Osteoblast (primary cell): ENCODE data around the gene FAM210B. TPM values are rescaled to one million over a fixed set of nuclear protein-coding genes. Genes with fewer than 3 reads are reported as not detected.

Experiments
- DNase-seq: peaks from one replicate; pipeline ENCODE4 v3.0.0; 2011; ENCODE audit warnings: low spot score, mixed read lengths; ENCODE audit not compliant: insufficient read length; ENCODE audit errors: missing footprints
- H2AFZ ChIP-seq: 2 replicates; pipeline ENCODE4 v1.6.0; 2011; ENCODE audit warnings: mild to moderate bottlenecking, low read length
- H3K27ac ChIP-seq: 2 replicates; pipeline ENCODE4 v1.5.1; 2011; ENCODE audit warnings: mild to moderate bottlenecking, low read depth, low read length, moderate library complexity
- H3K27me3 ChIP-seq: 2 replicates; pipeline ENCODE4 v1.6.0; 2012; ENCODE audit warnings: mild to moderate bottlenecking, control low read depth, inconsistent platforms, low read length, moderate library complexity; ENCODE audit not compliant: insufficient read depth
- H3K36me3 ChIP-seq: 2 replicates; pipeline ENCODE4 v1.5.1; 2011; ENCODE audit warnings: mild to moderate bottlenecking, low read length, control low read depth, moderate library complexity; ENCODE audit not compliant: insufficient read depth
- H3K4me1 ChIP-seq: 2 replicates; pipeline ENCODE4 v1.5.1; 2011; ENCODE audit warnings: mild to moderate bottlenecking, low read length, control low read depth, moderate library complexity; ENCODE audit not compliant: insufficient read depth
- H3K4me2 ChIP-seq: 2 replicates; pipeline ENCODE4 v1.6.0; 2011; ENCODE audit warnings: mild to moderate bottlenecking, low read length; ENCODE audit not compliant: insufficient read depth
- H3K4me3 ChIP-seq: fragments of 200-600 bp; sonication (generic); 3 replicates; pipeline ENCODE4 v1.5.1; 2012; ENCODE audit warnings: mild to moderate bottlenecking, low read length, inconsistent platforms; ENCODE audit not compliant: insufficient read depth
- H3K79me2 ChIP-seq: 2 replicates; pipeline ENCODE4 v1.6.0; 2012; ENCODE audit warnings: mild to moderate bottlenecking, low read length, control low read depth, inconsistent platforms; ENCODE audit not compliant: insufficient read depth
- H3K9me3 ChIP-seq: 2 replicates; pipeline ENCODE4 v1.5.1; 2011; ENCODE audit warnings: low read depth, low read length, control low read depth
- H4K20me1 ChIP-seq: 2 replicates; pipeline ENCODE4 v1.6.0; 2012; ENCODE audit warnings: mild to moderate bottlenecking, low read length, control low read depth; ENCODE audit not compliant: insufficient read depth
- total RNA-seq: library from RNA; depleted of rRNA; stranded (reverse); fragments of >200 nt; gene quantifications from 2 replicates; pipeline ENCODE4 v1.2.3, GENCODE V29; 2012
- TF ChIP-seq, protein P1 (sequence below): IDR thresholded peaks from 2 replicates; pipeline ENCODE4 v1.5.1; 2011; ENCODE audit warnings: mild to moderate bottlenecking, low read depth, low read length, moderate library complexity; ENCODE audit errors: extremely low read depth

The FAM210B gene, protein sequence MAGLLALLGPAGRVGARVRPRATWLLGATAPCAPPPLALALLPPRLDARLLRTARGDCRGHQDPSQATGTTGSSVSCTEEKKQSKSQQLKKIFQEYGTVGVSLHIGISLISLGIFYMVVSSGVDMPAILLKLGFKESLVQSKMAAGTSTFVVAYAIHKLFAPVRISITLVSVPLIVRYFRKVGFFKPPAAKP
- 69.5 and 89.6 TPM in 2 replicates for total RNA-seq

DNA sequence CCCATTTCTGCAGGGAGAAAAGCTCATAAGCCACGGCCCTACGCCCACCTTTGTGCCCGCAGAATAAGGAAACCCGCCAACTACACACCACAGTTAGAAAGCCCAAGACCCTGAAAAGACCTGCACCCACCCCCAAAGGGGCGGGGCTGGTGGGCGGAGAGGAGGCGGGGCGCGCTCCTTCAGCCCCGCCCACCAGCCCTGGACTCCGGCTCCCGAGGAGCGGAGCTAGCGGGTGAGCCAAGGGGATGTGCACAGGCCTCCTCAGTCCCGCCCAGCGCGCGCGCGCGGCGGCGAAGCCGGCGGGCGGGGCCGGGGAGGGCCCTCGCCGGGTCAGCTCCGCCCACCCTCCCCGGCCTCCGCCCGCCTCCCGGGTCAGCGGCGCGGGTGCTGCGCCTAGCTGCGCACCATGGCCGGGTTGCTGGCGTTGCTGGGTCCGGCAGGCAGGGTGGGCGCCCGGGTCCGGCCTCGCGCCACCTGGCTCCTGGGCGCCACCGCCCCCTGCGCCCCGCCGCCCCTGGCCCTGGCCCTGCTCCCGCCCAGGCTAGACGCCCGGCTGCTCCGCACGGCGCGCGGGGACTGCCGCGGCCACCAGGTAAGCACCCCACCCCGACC lies at the start of gene FAM210B:
FAM210B (plus strand) TSS at position 375 of the 612 bp plus-strand sequence; CDS start at position 407, 32 bp downstream.
- H3K27ac ChIP-seq: peak within 1 kb of the TSS; percentile 62

DNA sequence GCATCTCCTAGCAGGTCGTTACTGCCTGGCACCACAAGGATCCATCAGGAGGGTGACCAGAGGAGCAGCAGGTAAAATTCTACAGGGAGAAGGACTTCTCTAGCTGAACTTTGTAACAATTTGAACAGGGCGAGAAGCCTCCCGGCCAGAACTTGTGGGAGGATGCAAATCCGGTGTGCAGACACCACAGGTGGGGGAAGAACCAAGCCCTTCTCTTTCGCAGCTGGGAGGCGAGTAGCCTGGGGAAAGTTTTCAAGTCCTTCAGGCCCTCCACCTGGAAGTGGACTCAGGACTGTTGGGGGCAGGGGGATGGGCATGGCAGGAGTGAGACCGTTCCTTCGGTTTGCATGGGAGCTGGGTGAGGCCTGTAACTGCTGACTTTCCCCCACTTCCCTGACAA lies 42.7 kb upstream of the FAM210B start:
- no peak for DNase-seq
- Histone ChIP-seq H3K4me2 (no peak overlapping the region), H3K4me1 (no peaks in the 10 kb centered on the region), H4K20me1 (no peaks in the 10 kb centered on the region), H3K36me3 (no peaks in the 10 kb centered on the region), H3K79me2 (no peaks in the 10 kb centered on the region), H3K27ac (no peak overlapping the region), H2AFZ (no peak overlapping the region), H3K27me3 (no peaks in the 10 kb centered on the region), H3K4me3 (no peak overlapping the region), H3K9me3 (no peaks in the 10 kb centered on the region)
- TF ChIP-seq, protein P1, sequence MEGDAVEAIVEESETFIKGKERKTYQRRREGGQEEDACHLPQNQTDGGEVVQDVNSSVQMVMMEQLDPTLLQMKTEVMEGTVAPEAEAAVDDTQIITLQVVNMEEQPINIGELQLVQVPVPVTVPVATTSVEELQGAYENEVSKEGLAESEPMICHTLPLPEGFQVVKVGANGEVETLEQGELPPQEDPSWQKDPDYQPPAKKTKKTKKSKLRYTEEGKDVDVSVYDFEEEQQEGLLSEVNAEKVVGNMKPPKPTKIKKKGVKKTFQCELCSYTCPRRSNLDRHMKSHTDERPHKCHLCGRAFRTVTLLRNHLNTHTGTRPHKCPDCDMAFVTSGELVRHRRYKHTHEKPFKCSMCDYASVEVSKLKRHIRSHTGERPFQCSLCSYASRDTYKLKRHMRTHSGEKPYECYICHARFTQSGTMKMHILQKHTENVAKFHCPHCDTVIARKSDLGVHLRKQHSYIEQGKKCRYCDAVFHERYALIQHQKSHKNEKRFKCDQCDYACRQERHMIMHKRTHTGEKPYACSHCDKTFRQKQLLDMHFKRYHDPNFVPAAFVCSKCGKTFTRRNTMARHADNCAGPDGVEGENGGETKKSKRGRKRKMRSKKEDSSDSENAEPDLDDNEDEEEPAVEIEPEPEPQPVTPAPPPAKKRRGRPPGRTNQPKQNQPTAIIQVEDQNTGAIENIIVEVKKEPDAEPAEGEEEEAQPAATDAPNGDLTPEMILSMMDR: no peak

More for the DNA sequence above, at the start of gene FAM210B:
- H3K4me2 ChIP-seq: peak within 1 kb of the TSS; percentile 89
- DNase-seq: peak; percentile 100
- peak within 1 kb of the TSS; percentile 87 for H2AFZ ChIP-seq
- H3K79me2 ChIP-seq: peaks cover 34% of the 10 kb centered on the region
- no peaks in the 10 kb centered on the region for H3K36me3 ChIP-seq
- peak within 1 kb of the TSS; percentile 75 for H3K4me3 ChIP-seq
- H3K27me3 ChIP-seq: no peaks in the 10 kb centered on the region
- no peaks in the 10 kb centered on the region for H3K9me3 ChIP-seq
- TF ChIP-seq, protein P1: no peak
- H3K4me1 ChIP-seq: peaks cover 14% of the 10 kb centered on the region
- H4K20me1 ChIP-seq: peaks cover 9% of the 10 kb centered on the region

DNA sequence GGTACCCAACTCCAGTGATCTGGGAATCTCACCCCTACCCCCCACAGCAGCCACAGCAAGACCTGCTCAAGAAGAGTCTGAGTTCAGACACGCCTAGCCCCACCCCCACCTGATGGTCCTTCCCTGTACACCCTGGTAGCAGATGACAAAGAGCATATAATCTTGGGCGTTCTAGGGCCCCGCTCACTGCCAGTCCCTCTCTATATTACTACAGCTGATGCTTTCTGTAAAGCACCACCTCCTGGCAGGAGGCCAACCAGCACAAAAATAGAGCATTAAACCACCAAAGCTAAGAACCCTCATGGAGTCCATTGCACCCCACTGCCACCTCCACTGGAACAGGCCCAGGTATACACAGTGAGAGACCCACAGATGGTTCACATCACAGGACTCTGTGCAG lies 42.3 kb upstream of the FAM210B start:
- Histone ChIP-seq H3K36me3 (no peaks in the 10 kb centered on the region), H4K20me1 (no peaks in the 10 kb centered on the region)

GRCh38 chr20:56322681-56323080 lies 36.1 kb upstream of the FAM210B start:
- no peaks in the 10 kb centered on the region for H3K79me2 ChIP-seq
- no peaks in the 10 kb centered on the region for H3K36me3 ChIP-seq
- no peak for DNase-seq
- H3K27me3 ChIP-seq: no peaks in the 10 kb centered on the region
- no peak overlapping the region for H3K27ac ChIP-seq
- TF ChIP-seq, protein P1: no peak
- H2AFZ ChIP-seq: no peak overlapping the region
- H3K4me3 ChIP-seq: no peak overlapping the region
- no peaks in the 10 kb centered on the region for H3K9me3 ChIP-seq
- no peak overlapping the region for H3K4me2 ChIP-seq
- no peaks in the 10 kb centered on the region for H4K20me1 ChIP-seq
- H3K4me1 ChIP-seq: no peaks in the 10 kb centered on the region

More for the DNA sequence above, 42.3 kb upstream of the FAM210B start:
- TF ChIP-seq, protein P1: no peak
- Histone ChIP-seq H3K27me3 (no peaks in the 10 kb centered on the region), H3K9me3 (no peaks in the 10 kb centered on the region), H3K4me3 (no peak overlapping the region), H3K79me2 (no peaks in the 10 kb centered on the region), H2AFZ (no peak overlapping the region), H3K27ac (no peak overlapping the region), H3K4me1 (no peaks in the 10 kb centered on the region), H3K4me2 (no peak overlapping the region)
- DNase-seq: no peak
